Measurements from ENCODE around the gene RERE. TPM values are rescaled to one million over a fixed set of nuclear protein-coding genes. Genes with fewer than 3 reads are reported as not detected.
A peak's percentile ranks its signal among the peaks of the same experiment; 100 is the strongest.

The RERE gene
- total and polyA plus RNA-seq, 2 experiments from 2014 or later = 148 to 170 TPM

DNA sequence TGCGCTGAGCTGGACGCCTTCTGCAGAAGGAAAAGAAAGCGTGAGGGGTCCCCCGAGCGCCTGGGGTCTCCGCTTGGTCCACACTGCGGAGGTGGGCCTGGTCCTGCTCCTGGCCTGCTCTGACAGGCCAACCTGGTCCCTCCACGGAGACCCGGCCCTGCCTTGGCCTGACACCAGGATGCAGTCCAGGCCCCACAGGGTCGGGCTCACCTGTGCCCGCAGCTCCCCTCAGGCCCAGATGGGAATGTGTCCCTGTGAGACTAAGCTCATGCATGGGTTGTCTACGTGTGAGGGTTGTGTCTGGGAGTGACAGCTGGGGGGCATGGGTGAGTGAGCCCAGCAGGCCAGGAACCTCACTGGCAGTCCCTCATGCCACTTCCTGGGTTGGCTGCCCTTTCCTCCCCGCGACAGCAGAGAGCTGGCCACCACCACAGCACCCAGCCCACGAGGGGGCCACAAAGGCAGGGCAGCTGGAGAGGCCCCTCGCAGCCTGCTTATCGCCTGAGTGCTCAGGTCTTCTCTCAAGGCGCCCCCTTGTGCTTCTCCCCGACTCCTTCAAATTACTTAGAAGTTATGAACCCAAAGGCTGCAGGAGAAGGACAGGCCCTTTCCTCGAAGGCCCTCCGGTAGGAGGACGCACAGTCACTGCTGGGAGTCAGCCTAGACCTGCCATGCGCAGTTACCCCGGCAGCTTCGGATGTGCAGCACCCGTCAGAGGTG is 458.4 kb downstream of the RERE start:
- Histone ChIP-seq H3K79me2 (replicated peaks; ENCODE audit: insufficient read depth) (0 out of 2 replicates have a peak, but pooled peaks cover 5% of the 10 kb centered on the region), H3K4me3 (no peak overlapping the region), H3K4me1 (ENCODE audit: insufficient read depth) (no peaks in the 10 kb centered on the region), H3K27me3 (ENCODE audit: insufficient read depth) (no peaks in the 10 kb centered on the region), H3K36me3 (ENCODE audit: insufficient read depth) (peaks cover 13% of the 10 kb centered on the region), H3K4me2 (no peak overlapping the region), H3K9me2 (ENCODE audit: insufficient read depth) (no peaks in the 10 kb centered on the region), H3K27ac (ENCODE audit: low read depth) (no peak overlapping the region; the same call in 1 of the 2 replicates), H3F3A (replicated peaks; ENCODE audit: low read depth) (0 out of 2 replicates have a peak, but pooled peaks cover under 1% of the 10 kb centered on the region), H2AFZ (no peak overlapping the region), H4K20me1 (replicated peaks; ENCODE audit: insufficient read depth) (peaks cover 6% of the 10 kb centered on the region; the same call in 1 of the 2 replicates)
- DNase-seq (ENCODE audit: low spot score) (no peak), ATAC-seq (peak; percentile 16; the same call in 2 of the 3 replicates)
- TF ChIP-seq, protein P1, sequence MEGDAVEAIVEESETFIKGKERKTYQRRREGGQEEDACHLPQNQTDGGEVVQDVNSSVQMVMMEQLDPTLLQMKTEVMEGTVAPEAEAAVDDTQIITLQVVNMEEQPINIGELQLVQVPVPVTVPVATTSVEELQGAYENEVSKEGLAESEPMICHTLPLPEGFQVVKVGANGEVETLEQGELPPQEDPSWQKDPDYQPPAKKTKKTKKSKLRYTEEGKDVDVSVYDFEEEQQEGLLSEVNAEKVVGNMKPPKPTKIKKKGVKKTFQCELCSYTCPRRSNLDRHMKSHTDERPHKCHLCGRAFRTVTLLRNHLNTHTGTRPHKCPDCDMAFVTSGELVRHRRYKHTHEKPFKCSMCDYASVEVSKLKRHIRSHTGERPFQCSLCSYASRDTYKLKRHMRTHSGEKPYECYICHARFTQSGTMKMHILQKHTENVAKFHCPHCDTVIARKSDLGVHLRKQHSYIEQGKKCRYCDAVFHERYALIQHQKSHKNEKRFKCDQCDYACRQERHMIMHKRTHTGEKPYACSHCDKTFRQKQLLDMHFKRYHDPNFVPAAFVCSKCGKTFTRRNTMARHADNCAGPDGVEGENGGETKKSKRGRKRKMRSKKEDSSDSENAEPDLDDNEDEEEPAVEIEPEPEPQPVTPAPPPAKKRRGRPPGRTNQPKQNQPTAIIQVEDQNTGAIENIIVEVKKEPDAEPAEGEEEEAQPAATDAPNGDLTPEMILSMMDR (conservative IDR thresholded peaks at IDR 0.05; ENCODE audit: low read depth in 2 of 2) = peak in 1 of 2 experiments; percentile 24; a peak in 2 of 4 replicates
- no peak for TF ChIP-seq JUNB (IDR thresholded peaks at IDR 0.05; ENCODE audit: unreplicated experiment)
- Mint-ChIP-seq H3K36me3 (ENCODE audit: low read depth) (peaks cover 63% of the 10 kb centered on the region), H3K27me3 (ENCODE audit: insufficient read depth, low read depth, poor library complexity) (peaks cover 13% of the 10 kb centered on the region), H3K4me1 (peaks cover 7% of the 10 kb centered on the region; the same call in 1 of the 3 replicates), H3K4me3 (no peak overlapping the region), H3K9me3 (no peaks in the 10 kb centered on the region), H3K27ac (no peak overlapping the region)

DNA sequence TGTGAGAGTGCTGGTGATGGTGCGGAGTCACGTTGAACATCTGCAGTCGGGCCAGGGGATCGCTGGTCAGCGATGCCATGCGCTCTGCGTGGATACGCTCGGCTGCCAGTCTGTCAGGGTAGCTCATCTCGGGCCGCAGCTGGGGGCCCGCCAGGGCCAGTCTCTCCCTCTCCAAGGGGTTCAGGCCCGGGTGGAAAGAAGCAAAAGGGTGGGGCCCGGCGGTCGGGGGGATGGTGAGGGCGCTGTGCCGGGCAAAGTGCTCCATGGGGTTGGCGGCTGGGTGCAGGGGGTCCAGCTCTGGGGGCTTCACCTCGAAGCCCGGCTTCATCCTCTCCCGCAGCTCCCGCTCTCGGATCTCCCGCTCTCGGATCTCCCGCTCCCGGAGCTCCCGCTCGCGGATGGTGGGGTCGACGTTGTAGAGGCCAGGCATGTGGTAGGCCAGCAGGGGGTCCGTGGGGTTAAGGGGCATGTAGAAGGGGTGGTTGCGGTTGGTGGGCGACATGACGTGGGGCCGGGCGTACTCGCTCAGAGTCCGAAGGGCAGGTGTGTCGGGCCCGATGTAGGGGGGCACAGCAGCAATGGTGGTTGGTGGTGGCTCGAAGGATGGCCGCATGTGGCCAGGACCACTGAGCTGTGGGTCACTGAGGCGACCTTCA is 459.1 kb downstream of the RERE start:
- Mint-ChIP-seq H3K9me3 (no peaks in the 10 kb centered on the region), H3K27ac (no peak overlapping the region), H3K4me1 (peaks cover 5% of the 10 kb centered on the region; the same call in 2 of the 3 replicates), H3K36me3 (ENCODE audit: low read depth) (peaks cover 65% of the 10 kb centered on the region), H3K4me3 (no peak overlapping the region), H3K27me3 (ENCODE audit: insufficient read depth, low read depth, poor library complexity) (peaks cover 15% of the 10 kb centered on the region)
- H3K4me3 ChIP-seq = no peak overlapping the region
- H3K36me3 ChIP-seq (ENCODE audit: insufficient read depth) = peaks cover 13% of the 10 kb centered on the region
- peaks cover 7% of the 10 kb centered on the region; the same call in 1 of the 2 replicates for H3F3A ChIP-seq (replicated peaks; ENCODE audit: low read depth)
- H3K27me3 ChIP-seq (ENCODE audit: insufficient read depth) = no peaks in the 10 kb centered on the region
- H3K27ac ChIP-seq (ENCODE audit: low read depth) = no peak overlapping the region
- no peak for DNase-seq (ENCODE audit: low spot score)
- peaks cover 6% of the 10 kb centered on the region; the same call in 1 of the 2 replicates for H4K20me1 ChIP-seq (replicated peaks; ENCODE audit: insufficient read depth)
- no peaks in the 10 kb centered on the region for H3K9me2 ChIP-seq (ENCODE audit: insufficient read depth)
- H3K79me2 ChIP-seq (replicated peaks; ENCODE audit: insufficient read depth) = 0 out of 2 replicates have a peak, but pooled peaks cover 4% of the 10 kb centered on the region
- H3K4me2 ChIP-seq = no peak overlapping the region
- no peaks in the 10 kb centered on the region for H3K4me1 ChIP-seq (ENCODE audit: insufficient read depth)
- H2AFZ ChIP-seq = no peak overlapping the region
- ATAC-seq = no peak
- TF ChIP-seq CREB1 (CRISPR knock-in tag; IDR thresholded peaks at IDR 0.05; ENCODE audit: low read depth) (no peak), EZH2 (IDR thresholded peaks at IDR 0.05; ENCODE audit: low read depth, unreplicated experiment) (no peak), ZNF331 (CRISPR knock-in tag; IDR thresholded peaks at IDR 0.05; ENCODE audit: low read depth) (no peak), POLR2AphosphoS5 (IDR thresholded peaks at IDR 0.05; ENCODE audit: low read depth) (no peak), EZH2phosphoT487 (IDR thresholded peaks at IDR 0.05; ENCODE audit: unreplicated experiment) (no peak), ZNF114 (CRISPR knock-in tag; IDR thresholded peaks at IDR 0.05) (no peak), STAT1 (IDR thresholded peaks at IDR 0.05; ENCODE audit: unreplicated experiment) (no peak)
- TF ChIP-seq, protein P2, sequence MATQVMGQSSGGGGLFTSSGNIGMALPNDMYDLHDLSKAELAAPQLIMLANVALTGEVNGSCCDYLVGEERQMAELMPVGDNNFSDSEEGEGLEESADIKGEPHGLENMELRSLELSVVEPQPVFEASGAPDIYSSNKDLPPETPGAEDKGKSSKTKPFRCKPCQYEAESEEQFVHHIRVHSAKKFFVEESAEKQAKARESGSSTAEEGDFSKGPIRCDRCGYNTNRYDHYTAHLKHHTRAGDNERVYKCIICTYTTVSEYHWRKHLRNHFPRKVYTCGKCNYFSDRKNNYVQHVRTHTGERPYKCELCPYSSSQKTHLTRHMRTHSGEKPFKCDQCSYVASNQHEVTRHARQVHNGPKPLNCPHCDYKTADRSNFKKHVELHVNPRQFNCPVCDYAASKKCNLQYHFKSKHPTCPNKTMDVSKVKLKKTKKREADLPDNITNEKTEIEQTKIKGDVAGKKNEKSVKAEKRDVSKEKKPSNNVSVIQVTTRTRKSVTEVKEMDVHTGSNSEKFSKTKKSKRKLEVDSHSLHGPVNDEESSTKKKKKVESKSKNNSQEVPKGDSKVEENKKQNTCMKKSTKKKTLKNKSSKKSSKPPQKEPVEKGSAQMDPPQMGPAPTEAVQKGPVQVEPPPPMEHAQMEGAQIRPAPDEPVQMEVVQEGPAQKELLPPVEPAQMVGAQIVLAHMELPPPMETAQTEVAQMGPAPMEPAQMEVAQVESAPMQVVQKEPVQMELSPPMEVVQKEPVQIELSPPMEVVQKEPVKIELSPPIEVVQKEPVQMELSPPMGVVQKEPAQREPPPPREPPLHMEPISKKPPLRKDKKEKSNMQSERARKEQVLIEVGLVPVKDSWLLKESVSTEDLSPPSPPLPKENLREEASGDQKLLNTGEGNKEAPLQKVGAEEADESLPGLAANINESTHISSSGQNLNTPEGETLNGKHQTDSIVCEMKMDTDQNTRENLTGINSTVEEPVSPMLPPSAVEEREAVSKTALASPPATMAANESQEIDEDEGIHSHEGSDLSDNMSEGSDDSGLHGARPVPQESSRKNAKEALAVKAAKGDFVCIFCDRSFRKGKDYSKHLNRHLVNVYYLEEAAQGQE (IDR thresholded peaks at IDR 0.05; ENCODE audit: unreplicated experiment) = no peak
- TF ChIP-seq, protein P1 (conservative IDR thresholded peaks at IDR 0.05; ENCODE audit: low read depth in 2 of 2) = no peak
- TF ChIP-seq, protein P3, sequence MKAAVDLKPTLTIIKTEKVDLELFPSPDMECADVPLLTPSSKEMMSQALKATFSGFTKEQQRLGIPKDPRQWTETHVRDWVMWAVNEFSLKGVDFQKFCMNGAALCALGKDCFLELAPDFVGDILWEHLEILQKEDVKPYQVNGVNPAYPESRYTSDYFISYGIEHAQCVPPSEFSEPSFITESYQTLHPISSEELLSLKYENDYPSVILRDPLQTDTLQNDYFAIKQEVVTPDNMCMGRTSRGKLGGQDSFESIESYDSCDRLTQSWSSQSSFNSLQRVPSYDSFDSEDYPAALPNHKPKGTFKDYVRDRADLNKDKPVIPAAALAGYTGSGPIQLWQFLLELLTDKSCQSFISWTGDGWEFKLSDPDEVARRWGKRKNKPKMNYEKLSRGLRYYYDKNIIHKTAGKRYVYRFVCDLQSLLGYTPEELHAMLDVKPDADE (IDR thresholded peaks at IDR 0.05) = no peak
